H1 (cell line): Measurements from ENCODE around the gene CCDC40. TPM values are rescaled to one million over a fixed set of nuclear protein-coding genes. Genes with fewer than 3 reads are reported as not detected.

ENCODE experiments used
- CTCF ChIA-PET: fragments of 300-600 bp; sonication (Branson Sonifier 250); formaldehyde crosslinking; loops from one replicate; lab custom pipeline; 2021; ENCODE audit not compliant: partially characterized antibody; lab: Charles Lee
- POLR2A ChIA-PET: fragments of 300-600 bp; sonication (Branson Sonifier 250); formaldehyde crosslinking; loops from one replicate; lab custom pipeline; 2021; ENCODE audit warnings: inconsistent platforms; ENCODE audit not compliant: partially characterized antibody; lab: Charles Lee
- DNase-seq, 2 experiments: peaks; one replicate each; pipeline versions ENCODE4 v3.0.0 to v3.0.0-alpha.2; 2010 to 2022; ENCODE audit warnings: low spot score in 2 of 2, low read depth in 1 of 2, mixed read lengths in 1 of 2
- FAIRE-seq: peaks from 2 replicates; lab custom pipeline; 2011; peaks lifted over from hg19 to GRCh38; lab: Jason Lieb, UNC
- H2AFZ ChIP-seq: 2 replicates; pipeline ENCODE4 v1.8.1; 2012; ENCODE audit warnings: low read length, inconsistent platforms
- H2AK5ac ChIP-seq: 2 replicates; pipeline ENCODE4 v1.6.1; 2013; ENCODE audit warnings: low read depth, low read length
- H2BK120ac ChIP-seq: replicated peaks from 2 replicates; pipeline ENCODE3; 2013; ENCODE audit warnings: low read depth, low read length, inconsistent platforms
- H2BK12ac ChIP-seq: 2 replicates; pipeline ENCODE4 v1.6.1; 2013; ENCODE audit warnings: low read depth, low read length
- H2BK15ac ChIP-seq: 2 replicates; pipeline ENCODE4 v1.6.1; 2013; ENCODE audit warnings: low read length
- H2BK20ac ChIP-seq: 2 replicates; pipeline ENCODE4 v1.6.1; 2013; ENCODE audit warnings: low read length
- H2BK5ac ChIP-seq: 2 replicates; pipeline ENCODE4 v1.6.1; 2013; ENCODE audit warnings: low read depth, low read length
- H3K14ac ChIP-seq: 2 replicates; pipeline ENCODE4 v1.6.1; 2013; ENCODE audit warnings: inconsistent platforms; ENCODE audit not compliant: insufficient read length
- H3K18ac ChIP-seq: 2 replicates; pipeline ENCODE4 v1.6.1; 2013; ENCODE audit warnings: low read length; ENCODE audit errors: extremely low read depth
- H3K23ac ChIP-seq: 2 replicates; pipeline ENCODE4 v1.6.1; 2013; ENCODE audit warnings: inconsistent platforms; ENCODE audit not compliant: insufficient read length
- H3K23me2 ChIP-seq: 2 replicates; pipeline ENCODE4 v1.6.1; 2013; ENCODE audit warnings: low read depth, low read length
- H3K27ac ChIP-seq: 2 replicates; pipeline ENCODE4 v1.6.1; 2011; ENCODE audit warnings: low read depth, low read length, inconsistent platforms
- H3K27me3 ChIP-seq, 4 experiments: replicated peaks in 1 of 4; 1 replicate in 1 of 4; 2 replicates in 3 of 4; pipeline versions ENCODE4 v1.6.1 to v1.8.1; 2011 to 2013; ENCODE audit warnings: low read length in 3 of 4, mild to moderate bottlenecking in 3 of 4, inconsistent platforms in 2 of 4, mixed read lengths in 2 of 4, moderate library complexity in 1 of 4; ENCODE audit not compliant: control insufficient read depth in 3 of 4, insufficient read depth in 3 of 4; ENCODE audit errors: extremely low read depth in 1 of 4
- H3K36me3 ChIP-seq, 4 experiments: 2 replicates each; pipeline versions ENCODE4 v1.6.1 to v1.8.1; 2011 to 2013; ENCODE audit warnings: mild to moderate bottlenecking in 4 of 4, low read length in 3 of 4, moderate library complexity in 2 of 4, control low read depth in 1 of 4, inconsistent platforms in 1 of 4; ENCODE audit not compliant: insufficient read depth in 4 of 4, control insufficient read depth in 2 of 4
- H3K4ac ChIP-seq: replicated peaks from 2 replicates; pipeline ENCODE3; 2013; ENCODE audit warnings: low read length, low read depth, mixed read lengths, inconsistent platforms; ENCODE audit not compliant: insufficient read length
- H3K4me1 ChIP-seq, 4 experiments: replicated peaks in 1 of 4; 1 replicate in 1 of 4; 2 replicates in 3 of 4; pipeline versions ENCODE4 v1.6.1 to v1.8.1; 2011 to 2013; ENCODE audit warnings: low read length in 3 of 4, inconsistent platforms in 2 of 4, mixed read lengths in 1 of 4; ENCODE audit not compliant: insufficient read depth in 4 of 4, control insufficient read depth in 3 of 4
- H3K4me2 ChIP-seq, 2 experiments: 2 replicates each; pipeline versions ENCODE4 v1.6.1 to v1.8.1; 2011 to 2013; ENCODE audit warnings: low read depth in 2 of 2, low read length in 2 of 2, control low read depth in 1 of 2, inconsistent platforms in 1 of 2, mild to moderate bottlenecking in 1 of 2; ENCODE audit not compliant: insufficient read depth in 1 of 2
- H3K4me3 ChIP-seq, 4 experiments: fragments of 200-600, 300-600 bp in 1 of 4; sonication (generic), shearing (Covaris generic), sonication (Bioruptor Twin) in 1 of 4; 2 replicates each; pipeline versions ENCODE4 v1.5.1 to v1.8.1; 2011 to 2016; ENCODE audit warnings: low read length in 4 of 4, low read depth in 3 of 4, control low read depth in 2 of 4, inconsistent platforms in 2 of 4, mild to moderate bottlenecking in 2 of 4, mixed read lengths in 1 of 4, moderate library complexity in 1 of 4; ENCODE audit not compliant: insufficient read depth in 2 of 4; ENCODE audit errors: extremely low read depth in 1 of 4
- H3K56ac ChIP-seq: replicated peaks from 2 replicates; pipeline ENCODE3; 2013; ENCODE audit warnings: low read depth, mild to moderate bottlenecking, mixed read lengths, low read length, inconsistent platforms; ENCODE audit not compliant: insufficient read length
- H3K79me1 ChIP-seq: 2 replicates; pipeline ENCODE4 v1.6.1; 2013; ENCODE audit warnings: low read depth, low read length, control low read depth
- H3K79me2 ChIP-seq, 2 experiments: 2 replicates each; pipeline versions ENCODE4 v1.6.1 to v1.8.1; 2012 to 2013; ENCODE audit warnings: low read length in 2 of 2, mild to moderate bottlenecking in 2 of 2, inconsistent platforms in 1 of 2; ENCODE audit not compliant: insufficient read depth in 2 of 2, control insufficient read depth in 1 of 2
- H3K9ac ChIP-seq, 4 experiments: replicated peaks in 1 of 4; 1 replicate in 1 of 4; 2 replicates in 3 of 4; pipeline versions ENCODE4 v1.6.1 to v1.8.1; 2011 to 2013; ENCODE audit warnings: low read depth in 3 of 4, low read length in 3 of 4, control low read depth in 2 of 4, mild to moderate bottlenecking in 2 of 4, moderate library complexity in 2 of 4, inconsistent platforms in 1 of 4; ENCODE audit errors: extremely low read depth in 1 of 4
- H3K9me3 ChIP-seq, 2 experiments: 2 replicates each; pipeline versions ENCODE4 v1.6.1 to v1.8.1; 2012 to 2013; ENCODE audit warnings: mild to moderate bottlenecking in 2 of 2, moderate library complexity in 2 of 2, control low read depth in 1 of 2, inconsistent platforms in 1 of 2, low read depth in 1 of 2, low read length in 1 of 2, mixed read lengths in 1 of 2; ENCODE audit not compliant: insufficient read depth in 2 of 2
- H4K20me1 ChIP-seq, 2 experiments: replicated peaks in 1 of 2; 2 replicates each; pipeline versions ENCODE3 to v1.8.1; 2011 to 2013; ENCODE audit warnings: inconsistent platforms in 2 of 2, low read length in 2 of 2, mild to moderate bottlenecking in 1 of 2; ENCODE audit not compliant: insufficient read depth in 2 of 2, control insufficient read depth in 1 of 2
- H4K5ac ChIP-seq: 2 replicates; pipeline ENCODE4 v1.6.1; 2013; ENCODE audit warnings: low read length, low read depth, mixed read lengths, inconsistent platforms; ENCODE audit not compliant: insufficient read length
- H4K8ac ChIP-seq: 2 replicates; pipeline ENCODE4 v1.8.0; 2013; ENCODE audit warnings: mild to moderate bottlenecking, moderate library complexity, low read length, inconsistent platforms; ENCODE audit not compliant: insufficient read depth; ENCODE audit errors: extremely low read depth
- H4K91ac ChIP-seq: replicated peaks from 2 replicates; pipeline ENCODE3; 2013; ENCODE audit warnings: low read length, mixed read lengths, inconsistent platforms; ENCODE audit not compliant: insufficient read length
- BACH1 ChIP-seq: IDR thresholded peaks from 2 replicates; pipeline ENCODE4 v1.6.1; 2012; ENCODE audit warnings: low read length, improper control_type of control experiment
- BRCA1 ChIP-seq: IDR thresholded peaks from 2 replicates; pipeline ENCODE4 v1.6.1; 2012; ENCODE audit warnings: low read depth, low read length, improper control_type of control experiment
- CTBP2 ChIP-seq: IDR thresholded peaks from 2 replicates; pipeline ENCODE4 v1.7.0; 2011; ENCODE audit warnings: borderline replicate concordance, mild to moderate bottlenecking, moderate library complexity, mixed read lengths, low read length; ENCODE audit not compliant: insufficient read depth, insufficient read length
- GTF2F1 ChIP-seq: IDR thresholded peaks from 2 replicates; pipeline ENCODE4 v1.6.1; 2012; ENCODE audit warnings: low read depth, low read length, improper control_type of control experiment, borderline replicate concordance
- POLR2A ChIP-seq, 2 experiments: IDR thresholded peaks; 1 replicate in 1 of 2; 2 replicates in 1 of 2; pipeline ENCODE4 v1.6.1; 2011; ENCODE audit warnings: low read depth in 2 of 2, low read length in 2 of 2, mild to moderate bottlenecking in 2 of 2; ENCODE audit errors: control extremely low read depth in 1 of 2
- RBBP5 ChIP-seq: IDR thresholded peaks from 2 replicates; pipeline ENCODE4 v1.7.1; 2012; ENCODE audit warnings: low read depth, mild to moderate bottlenecking, inconsistent platforms, low read length, moderate library complexity, borderline replicate concordance
- WGBS, 2 experiments: shearing (Covaris generic) in 1 of 2; methylation state at CpG; one replicate each; pipeline versions ENCODE4 v1.1.6 to v1.1.7; 2013 to 2015; ENCODE audit warnings: low lambda C conversion rate in 2 of 2, mixed read lengths in 2 of 2, inconsistent platforms in 1 of 2, low coverage in 1 of 2, missing lambda C conversion rate in 1 of 2; ENCODE audit not compliant: insufficient replicate concordance in 2 of 2, insufficient coverage in 1 of 2, insufficient read length in 1 of 2; ENCODE audit errors: extremely low coverage in 1 of 2, missing lambda C conversion rate in 1 of 2; 5-methylcytosine and 5-hydroxymethylcytosine counted together
- polyA plus RNA-seq, 7 experiments: library from polyadenylated mRNA; depleted of rRNA in 3 of 7; stranded (reverse) in 5 of 7; unstranded in 2 of 7; fragments of >200 nt in 5 of 7; fragments of 200-250 nt in 2 of 7; gene quantifications; 1 replicate in 5 of 7; 2 replicates in 1 of 7; 4 replicates in 1 of 7; pipeline versions ENCODE4 v1.2.1 to v1.2.3, GENCODE V29; 2011 to 2013; ENCODE audit warnings: missing spikeins in 2 of 7, mixed read lengths in 2 of 7
- total RNA-seq: library from RNA; stranded (reverse); fragmentation: NEBNext Ultra II Directional; extraction: Animal tissue kit (Norgen Biotek cat#: 25700); gene quantifications from 2 replicates; pipeline ENCODE4 v1.2.1, GENCODE V29; 2021
- TF ChIP-seq, protein P1 (sequence below): IDR thresholded peaks from 2 replicates; pipeline ENCODE4 v1.6.1; 2011; ENCODE audit warnings: low read depth, mild to moderate bottlenecking, low read length; ENCODE audit not compliant: insufficient read depth
- TF ChIP-seq, protein P2 (sequence below): IDR thresholded peaks from 2 replicates; pipeline ENCODE4 v1.6.1; 2012; ENCODE audit warnings: inconsistent platforms
- TF ChIP-seq, protein P3 (sequence below): IDR thresholded peaks from 2 replicates; pipeline ENCODE4 v1.6.1; 2011; ENCODE audit warnings: low read length, improper control_type of control experiment

CCDC40 gene
- total and polyA plus RNA-seq, 2 of the 8 experiments (the other 6 are each of a cell fraction or from before 2014, with no cell fraction given) = 4.1 to 11.5 TPM

DNA sequence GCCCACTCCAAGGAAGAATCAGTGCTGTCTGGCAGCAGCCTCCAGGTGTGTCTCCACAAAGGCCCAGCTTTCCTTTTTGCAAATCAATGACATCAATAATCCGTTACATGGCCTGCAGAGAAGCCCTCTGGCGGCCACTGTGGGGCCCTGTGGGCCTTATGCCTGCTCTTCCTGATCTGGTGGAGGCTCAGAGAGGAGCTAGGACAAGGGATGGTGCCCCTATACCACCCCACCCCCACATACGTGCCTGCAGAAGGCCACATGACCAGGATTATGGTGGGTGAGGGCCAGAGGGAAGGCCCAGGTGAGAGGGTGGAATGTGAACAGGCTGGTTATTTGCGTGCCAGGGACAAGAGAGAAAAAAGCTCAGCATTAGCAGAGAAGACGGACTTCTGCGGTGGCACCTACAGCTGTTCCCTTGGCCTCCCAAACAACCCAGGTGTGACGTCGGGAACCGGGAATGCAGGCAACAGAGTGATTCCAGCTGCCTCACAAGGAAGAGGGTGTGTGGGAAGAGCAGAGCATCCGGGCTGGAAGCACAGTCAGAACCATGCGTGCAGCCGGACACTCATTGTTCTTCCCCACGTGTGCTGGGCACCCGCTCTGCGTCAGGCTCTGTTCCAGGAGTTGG is 88.0 kb downstream of the CCDC40 start:
- Histone ChIP-seq H3K4me2 (peak overlapping the region; percentile 31 to 63), H2BK20ac (peak overlapping the region; percentile 97), H3K4me1 (peaks cover 3 to 18% (median 12%) of the 10 kb centered on the region in 4 experiments), H3K23ac (peak overlapping the region; percentile 40), H3K79me2 (no peaks in the 10 kb centered on the region), H3K23me2 (no peaks in the 10 kb centered on the region; the same call in 1 of the 2 replicates), H3K56ac (no peak overlapping the region), H3K27me3 (no peaks in the 10 kb centered on the region), H2BK12ac (peak overlapping the region; percentile 70; the same call in 1 of the 2 replicates), H3K18ac (peak overlapping the region; percentile 49), H3K4me3 (peak overlapping the region in 3 of 4 experiments; percentile 29 to 35 (median 31); a peak in 5 of 8 replicates), H3K9ac (peak overlapping the region in 2 of 4 experiments; percentile 5 to 23; a peak in 2 of 7 replicates), H3K4ac (peak overlapping the region; percentile 24), H4K5ac (peak overlapping the region; percentile 12), H2BK15ac (peak overlapping the region; percentile 33), H4K91ac (peak overlapping the region; percentile 56), H4K8ac (no peak overlapping the region), H4K20me1 (no peaks in the 10 kb centered on the region), H3K27ac (peak overlapping the region; percentile 68), H3K36me3 (no peaks in the 10 kb centered on the region), H2BK120ac (peak overlapping the region; percentile 19), H3K9me3 (no peaks in the 10 kb centered on the region), H3K14ac (no peak overlapping the region), H2AFZ (peak overlapping the region; percentile 79), H2AK5ac (0 out of 2 replicates have a peak overlapping the region, but pooled peaks have one; percentile 5), H2BK5ac (peak overlapping the region; percentile 62), H3K79me1 (no peaks in the 10 kb centered on the region)
- ChIA-PET CTCF (interaction anchor here (0.7 to 4.4 kb wide), 24 partner anchors 9 to 154 kb away, joined by 3 to 43 read pairs (median 5); partner anchors contain the start of gene GAA), POLR2A (interaction anchor here (0.9 to 10.0 kb wide), 13 partner anchors 9 to 91 kb away, joined by 3 to 103 read pairs (median 6); partner anchors contain the start of gene GAA)
- FAIRE-seq (peak; percentile 82), DNase-seq (peak; percentile 51 to 71)
- 54% methylated on average over 15 of the region's 15 CpGs; no CpG with 5 or more reads in 1 of the 2 experiments for WGBS, 2 experiments
- TF ChIP-seq GTF2F1 = no peak
- TF ChIP-seq CTBP2 = peak; percentile 93
- peak; percentile 78; the same call in 1 of the 2 replicates for TF ChIP-seq RBBP5
- TF ChIP-seq, protein P1, sequence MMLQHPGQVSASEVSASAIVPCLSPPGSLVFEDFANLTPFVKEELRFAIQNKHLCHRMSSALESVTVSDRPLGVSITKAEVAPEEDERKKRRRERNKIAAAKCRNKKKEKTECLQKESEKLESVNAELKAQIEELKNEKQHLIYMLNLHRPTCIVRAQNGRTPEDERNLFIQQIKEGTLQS = no peak
- no peak for TF ChIP-seq BRCA1
- TF ChIP-seq, protein P2, sequence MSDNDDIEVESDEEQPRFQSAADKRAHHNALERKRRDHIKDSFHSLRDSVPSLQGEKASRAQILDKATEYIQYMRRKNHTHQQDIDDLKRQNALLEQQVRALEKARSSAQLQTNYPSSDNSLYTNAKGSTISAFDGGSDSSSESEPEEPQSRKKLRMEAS = peak; percentile 61
- peak in 1 of 2 experiments; percentile 65; a peak in 2 of 3 replicates for TF ChIP-seq POLR2A (IDR thresholded peaks at IDR 0.05; ENCODE audit: control extremely low read depth in 1 of 2, low read depth in 2 of 2, low read length in 2 of 2)
- TF ChIP-seq BACH1 = peak; percentile 55; the same call in 1 of the 2 replicates
- TF ChIP-seq, protein P3, sequence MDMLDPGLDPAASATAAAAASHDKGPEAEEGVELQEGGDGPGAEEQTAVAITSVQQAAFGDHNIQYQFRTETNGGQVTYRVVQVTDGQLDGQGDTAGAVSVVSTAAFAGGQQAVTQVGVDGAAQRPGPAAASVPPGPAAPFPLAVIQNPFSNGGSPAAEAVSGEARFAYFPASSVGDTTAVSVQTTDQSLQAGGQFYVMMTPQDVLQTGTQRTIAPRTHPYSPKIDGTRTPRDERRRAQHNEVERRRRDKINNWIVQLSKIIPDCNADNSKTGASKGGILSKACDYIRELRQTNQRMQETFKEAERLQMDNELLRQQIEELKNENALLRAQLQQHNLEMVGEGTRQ = peak; percentile 35; the same call in 1 of the 2 replicates
